Pancreas (tissue), 10 donors: ENCODE data around the gene CIROP. TPM values are rescaled to one million over a fixed set of nuclear protein-coding genes. Genes with fewer than 3 reads are reported as not detected.
"Not testable (repeated sequence)": the region's sequence is repeated elsewhere in the genome, so short reads cannot be mapped to it uniquely, and the experiment has no call there.

Experiments used
- ATAC-seq, 4 donors: fragments of 200-7000 bp; cut with Tn5 transposase; one replicate each; pipeline versions ENCODE4 v1.8.0 to v1.9.1; 2020; ENCODE audit warnings: mild to moderate bottlenecking in 4 of 4, moderate library complexity in 4 of 4
- DNase-seq, 6 donors: peaks; one replicate each; pipeline ENCODE4 v3.0.0-alpha.2; 2020
- FAIRE-seq: peaks from 2 replicates; lab custom pipeline; 2012; peaks lifted over from hg19 to GRCh38; lab: Jason Lieb, UNC
- H3K27ac ChIP-seq, 4 donors: fragments of 200-600 bp; sonication (generic); 1 replicate in 3 of 4; 2 replicates in 1 of 4; pipeline versions ENCODE4 v1.5.0 to v1.8.0; 2020
- H3K27me3 ChIP-seq, 4 donors: fragments of 200-600 bp; one replicate each; pipeline ENCODE4 v1.8.0; 2021
- H3K36me3 ChIP-seq, 3 donors: fragments of 200-600 bp; sonication (generic) in 1 of 3; one replicate each; pipeline versions ENCODE4 v1.5.0 to v1.8.0; 2020 to 2021
- H3K4me1 ChIP-seq, 3 donors: fragments of 200-600 bp; one replicate each; pipeline ENCODE4 v1.8.0; 2021
- H3K4me3 ChIP-seq, 4 donors: fragments of 200-600 bp; sonication (generic) in 2 of 4; one replicate each; pipeline versions ENCODE4 v1.5.0 to v1.8.0; 2020 to 2021
- H3K9me3 ChIP-seq, 4 donors: fragments of 200-600 bp; one replicate each; pipeline ENCODE4 v1.8.0; 2021
- WGBS, 2 donors: extraction: QIAGEN DNeasy Blood & Tissue Kit; methylation state at CpG; one replicate each; pipeline ENCODE4 v1.1.7; 2013; 5-methylcytosine and 5-hydroxymethylcytosine counted together
- intact Hi-C, 3 donors: fragments of 100-400 bp; cut with DNase I; formaldehyde crosslinking; loops; one replicate each; pipeline versions ENCODE4 v1.11.1 to v1.14.2; 2022
- polyA plus RNA-seq, 2 donors: library from polyadenylated mRNA; stranded (reverse); fragments of 200-250 nt; gene quantifications; one replicate each; pipeline ENCODE4 v1.2.3, GENCODE V29; 2013
- total RNA-seq, 6 donors: library from RNA; stranded (reverse); fragmentation: NEBNext Ultra II Directional in 4 of 6; extraction: Animal tissue kit (Norgen Biotek cat#: 25700) in 4 of 6; gene quantifications; one replicate each; pipeline versions ENCODE4 v1.2.1 to v1.2.4, GENCODE V29; 2021 to 2023
- TF ChIP-seq, protein P1 (sequence below), 4 donors: fragments of 200-600 bp; sonication (generic) in 3 of 4; IDR thresholded peaks; one replicate each; pipeline versions ENCODE4 v1.5.0 to v1.8.0; 2021; ENCODE audit warnings: antibody characterized with exemption in 4 of 4
- donor health status: healthy with polysubstance abuse.
- donor health status: DM: no; HTN: no; CAD: no; lungs with moderate emphysema.
- donor health status: DM: no; HTN: no; CAD: no.
- donor health status: control.
- donor health status: control.
- donor health status: Bipolar disorder and iron deficiency.
- donor health status: DM: yes; HTN: yes; CAD: no.
- donor health status: DM: no; HTN: no; CAD: no.
- donor health status: DM: no; HTN: no; CAD: no.
- donor health status: DM: yes; HTN: yes; CAD: no.

CIROP gene
- total and polyA plus RNA-seq, 8 donors = not detected

DNA sequence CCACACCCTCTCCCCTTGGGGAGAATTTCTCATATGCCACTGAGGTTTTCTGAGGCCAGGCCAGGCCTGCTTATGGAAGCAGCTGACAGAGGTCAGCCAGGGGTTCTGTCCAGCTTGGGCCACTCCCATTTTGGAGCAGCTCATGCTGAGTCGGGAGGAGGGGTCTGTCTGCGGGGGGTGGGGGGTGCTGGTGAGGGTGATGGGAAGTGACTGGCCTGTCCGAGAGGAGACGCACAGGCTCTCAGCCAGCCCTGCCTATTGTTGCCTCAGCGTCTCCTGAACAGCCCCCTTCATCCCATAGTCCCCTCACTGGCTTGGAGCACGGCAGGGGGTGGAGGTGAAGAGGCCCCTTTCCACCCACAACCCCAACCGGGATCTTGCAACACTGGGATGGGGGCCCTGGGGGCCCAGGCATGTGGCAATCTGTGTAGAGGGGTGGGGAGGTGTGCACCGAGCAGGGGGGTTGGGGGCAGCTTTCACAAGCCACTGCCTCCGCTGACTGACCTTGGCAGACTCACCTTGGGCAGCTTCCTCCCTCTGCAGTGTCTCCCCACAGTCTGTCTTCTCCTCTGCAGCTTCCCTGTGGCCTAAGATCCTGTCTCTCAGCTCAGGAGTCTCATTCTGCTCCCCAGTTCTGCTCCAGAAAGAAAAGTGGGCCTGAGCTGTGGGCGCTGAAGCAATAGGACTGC, 8.8 kb upstream of the CIROP start:
- Histone ChIP-seq H3K4me1 (no peaks in the 10 kb centered on the region), H3K4me3 (no peak overlapping the region), H3K27ac (no peak overlapping the region), H3K36me3 (no peaks in the 10 kb centered on the region), H3K9me3 (no peaks in the 10 kb centered on the region), H3K27me3 (no peaks in the 10 kb centered on the region)
- FAIRE-seq = no peak
- 53 to 64% methylated on average over 10 of the region's 10 CpGs for WGBS, 2 donors
- DNase-seq = no peak
- intact Hi-C loops = loop anchor here in 1 of 3 donors (5.0 kb wide), 1 partner anchor 46 kb away; no protein-coding TSS in a partner anchor
- TF ChIP-seq, protein P1, sequence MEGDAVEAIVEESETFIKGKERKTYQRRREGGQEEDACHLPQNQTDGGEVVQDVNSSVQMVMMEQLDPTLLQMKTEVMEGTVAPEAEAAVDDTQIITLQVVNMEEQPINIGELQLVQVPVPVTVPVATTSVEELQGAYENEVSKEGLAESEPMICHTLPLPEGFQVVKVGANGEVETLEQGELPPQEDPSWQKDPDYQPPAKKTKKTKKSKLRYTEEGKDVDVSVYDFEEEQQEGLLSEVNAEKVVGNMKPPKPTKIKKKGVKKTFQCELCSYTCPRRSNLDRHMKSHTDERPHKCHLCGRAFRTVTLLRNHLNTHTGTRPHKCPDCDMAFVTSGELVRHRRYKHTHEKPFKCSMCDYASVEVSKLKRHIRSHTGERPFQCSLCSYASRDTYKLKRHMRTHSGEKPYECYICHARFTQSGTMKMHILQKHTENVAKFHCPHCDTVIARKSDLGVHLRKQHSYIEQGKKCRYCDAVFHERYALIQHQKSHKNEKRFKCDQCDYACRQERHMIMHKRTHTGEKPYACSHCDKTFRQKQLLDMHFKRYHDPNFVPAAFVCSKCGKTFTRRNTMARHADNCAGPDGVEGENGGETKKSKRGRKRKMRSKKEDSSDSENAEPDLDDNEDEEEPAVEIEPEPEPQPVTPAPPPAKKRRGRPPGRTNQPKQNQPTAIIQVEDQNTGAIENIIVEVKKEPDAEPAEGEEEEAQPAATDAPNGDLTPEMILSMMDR (IDR thresholded peaks at IDR 0.05) = no peak
- peak in 2 of 4 donors; percentile 8 to 19 for ATAC-seq

DNA sequence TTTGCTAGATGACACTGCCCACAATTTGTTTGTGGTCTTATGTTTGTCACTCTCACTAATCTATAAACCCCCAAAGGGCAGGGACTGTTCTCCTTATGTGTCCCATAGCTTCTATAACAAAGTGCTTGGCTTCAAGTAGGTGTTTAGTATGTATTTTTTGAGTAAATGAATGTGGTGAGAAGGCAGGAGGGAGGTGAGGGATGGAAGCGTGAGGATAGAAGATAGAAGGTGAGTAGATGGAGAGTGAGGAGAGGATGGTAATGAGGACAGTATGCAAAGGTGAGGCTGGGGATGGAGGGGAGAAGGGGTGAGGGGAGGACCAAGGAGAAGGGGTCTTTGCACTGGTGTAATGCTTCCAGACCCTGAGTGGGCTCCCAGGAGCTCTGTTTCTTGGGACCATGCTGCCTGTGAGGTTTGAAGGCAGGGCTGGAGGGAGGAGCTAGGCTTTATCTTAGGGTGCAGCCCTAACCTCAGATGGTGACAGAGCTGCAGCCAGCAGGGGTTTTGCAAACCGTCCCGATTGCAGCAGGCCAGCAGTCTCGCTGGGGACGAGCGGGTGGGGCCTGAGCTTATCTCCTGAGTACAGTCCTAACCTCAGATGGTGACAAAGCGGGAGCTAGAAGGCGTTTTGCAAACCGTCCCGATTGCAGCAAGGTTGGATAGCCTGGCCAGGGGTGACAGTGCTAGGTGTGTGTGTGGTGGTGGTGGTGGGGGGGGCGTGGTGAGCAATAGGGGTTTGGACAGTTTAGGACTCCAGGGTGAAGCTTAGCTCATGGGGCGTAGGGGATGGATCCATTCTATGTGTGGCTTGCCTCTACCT, 7.8 kb upstream of the CIROP start:
- 42 to 50% methylated on average over 12 of the region's 12 CpGs for WGBS, 2 donors
- intact Hi-C loops = loop anchor here in 1 of 3 donors (5.0 kb wide), 1 partner anchor 45 kb away; no protein-coding TSS in a partner anchor
- DNase-seq (no peak), ATAC-seq (peak in 1 of 4 donors; percentile 3), FAIRE-seq (no peak)
- no peak overlapping the region for H3K4me3 ChIP-seq
- H3K9me3 ChIP-seq = no peaks in the 10 kb centered on the region
- TF ChIP-seq, protein P1 (IDR thresholded peaks at IDR 0.05) = no peak
- H3K4me1 ChIP-seq = no peaks in the 10 kb centered on the region
- no peak overlapping the region for H3K27ac ChIP-seq
- no peaks in the 10 kb centered on the region for H3K27me3 ChIP-seq
- no peaks in the 10 kb centered on the region for H3K36me3 ChIP-seq

DNA sequence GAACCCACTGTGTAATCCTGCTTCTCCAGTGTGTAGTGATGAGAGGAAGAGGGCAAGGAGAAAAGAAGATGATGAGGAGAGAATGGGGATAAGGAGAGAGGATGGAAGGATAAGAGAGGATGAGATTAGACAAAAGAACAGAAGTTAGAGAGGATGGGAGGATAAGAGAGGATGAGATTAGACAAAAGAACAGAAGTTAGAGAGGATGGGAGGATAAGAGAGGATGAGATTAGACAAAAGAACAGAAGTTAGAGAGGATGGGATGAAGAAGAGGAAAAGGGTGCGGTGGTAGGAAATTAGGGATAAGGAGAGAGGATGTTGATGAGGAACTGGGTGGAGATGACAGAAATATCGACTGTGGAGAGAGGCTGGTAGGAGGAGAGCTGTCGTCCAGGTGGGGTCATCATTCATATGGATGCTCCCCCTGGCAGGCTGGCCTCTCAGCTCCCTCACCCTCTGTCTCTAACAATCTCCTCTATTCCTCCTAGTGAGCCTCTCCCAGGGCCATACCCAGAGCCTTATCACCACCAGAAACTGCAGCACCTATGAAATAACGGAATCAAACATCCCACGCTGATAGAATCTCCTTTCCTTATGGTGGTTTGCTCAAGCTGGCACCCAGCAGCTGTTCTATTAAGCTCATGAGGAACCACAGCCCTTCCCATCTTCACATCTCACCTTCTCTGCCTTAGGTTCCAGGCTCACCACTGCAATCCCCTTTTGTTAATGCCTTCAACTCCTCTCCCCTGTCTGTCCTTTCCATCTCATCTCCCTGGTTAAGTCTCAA, 6.0 kb upstream of the CIROP start:
- Histone ChIP-seq H3K4me3 (no peak overlapping the region), H3K9me3 (no peaks in the 10 kb centered on the region), H3K27ac (no peak overlapping the region), H3K36me3 (no peaks in the 10 kb centered on the region), H3K27me3 (no peaks in the 10 kb centered on the region), H3K4me1 (no peaks in the 10 kb centered on the region)
- ATAC-seq (no peak), DNase-seq (no peak), FAIRE-seq (no peak)
- TF ChIP-seq, protein P1 (IDR thresholded peaks at IDR 0.05) = no peak
- WGBS, 2 donors = 39 to 52% methylated on average over 5 of the region's 5 CpGs
- intact Hi-C loops = loop anchor here in 1 of 3 donors (5.0 kb wide), 1 partner anchor 43 kb away; no protein-coding TSS in a partner anchor

DNA sequence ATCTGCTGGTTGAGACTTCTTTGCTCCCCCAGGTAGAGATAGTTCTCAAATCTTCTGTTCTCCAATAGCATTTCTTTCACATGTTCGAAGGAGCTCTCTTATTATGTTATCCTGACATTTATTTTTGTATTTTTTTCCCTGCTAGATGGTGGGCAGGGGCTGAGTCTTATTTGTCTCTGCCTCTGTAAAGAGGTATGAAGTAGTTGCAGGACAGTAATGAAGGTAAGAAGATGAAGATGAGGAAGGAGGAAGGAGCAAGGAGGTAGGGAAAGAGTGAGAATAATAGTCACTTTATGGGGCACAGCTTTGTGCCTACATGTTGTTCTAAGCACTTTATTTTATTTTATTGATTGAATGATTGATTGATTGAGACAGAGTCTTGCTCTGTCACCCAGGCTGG, 5.0 kb upstream of the CIROP start:
- H3K27ac ChIP-seq = no peak overlapping the region
- WGBS, 2 donors = 74 to 76% methylated on average over 1 of the region's 1 CpG
- ATAC-seq = no peak
- no peak for FAIRE-seq
- H3K4me3 ChIP-seq = no peak overlapping the region
- TF ChIP-seq, protein P1 (IDR thresholded peaks at IDR 0.05) = no peak
- intact Hi-C loops = loop anchor here in 1 of 3 donors (5.0 kb wide), 1 partner anchor 42 kb away; no protein-coding TSS in a partner anchor
- no peaks in the 10 kb centered on the region for H3K36me3 ChIP-seq
- H3K9me3 ChIP-seq = no peaks in the 10 kb centered on the region
- no peaks in the 10 kb centered on the region for H3K4me1 ChIP-seq
- H3K27me3 ChIP-seq = no peaks in the 10 kb centered on the region
- DNase-seq = no peak

DNA sequence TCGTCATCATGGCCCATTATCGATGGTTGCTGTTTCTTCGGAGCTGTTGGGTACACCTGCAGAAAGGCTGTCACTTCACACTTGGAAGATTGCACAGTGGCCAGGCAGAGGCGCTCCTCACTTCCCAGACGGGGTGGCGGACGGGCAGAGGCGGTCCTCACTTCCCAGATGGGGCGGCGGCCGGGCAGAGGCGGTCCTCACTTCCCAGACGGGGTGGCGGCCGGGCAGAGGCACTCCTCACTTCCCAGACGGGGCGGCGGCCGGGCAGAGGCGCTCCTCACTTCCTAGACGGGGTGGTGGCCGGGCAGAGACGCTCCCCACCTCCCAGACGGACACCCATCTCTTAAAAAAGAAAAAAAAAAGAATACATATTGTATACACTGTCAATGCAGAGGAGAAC, 3.4 kb upstream of the CIROP start:
- H3K27ac ChIP-seq, FAIRE-seq, H3K4me3 ChIP-seq, H3K4me1 ChIP-seq, H3K36me3 ChIP-seq, ATAC-seq, H3K27me3 ChIP-seq, intact Hi-C loops, DNase-seq, H3K9me3 ChIP-seq: not testable (repeated sequence)
- WGBS, 2 donors = 86 to 90% methylated on average over 24 of the region's 24 CpGs

DNA sequence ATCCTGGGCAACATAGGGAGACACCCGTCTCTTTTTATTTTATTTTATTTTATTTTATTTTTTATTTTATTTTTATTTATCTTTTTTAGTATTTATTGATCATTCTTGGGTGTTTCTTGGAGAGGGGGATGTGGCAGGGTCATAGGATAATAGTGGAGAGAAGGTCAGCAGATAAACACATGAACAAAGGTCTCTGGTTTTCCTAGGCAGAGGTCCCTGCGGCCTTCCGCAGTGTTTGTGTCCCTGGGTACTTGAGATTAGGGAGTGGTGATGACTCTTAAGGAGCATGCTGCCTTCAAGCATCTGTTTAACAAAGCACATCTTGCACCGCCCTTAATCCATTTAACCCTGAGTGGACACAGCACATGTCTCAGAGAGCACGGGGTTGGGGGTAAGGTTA, 2.8 kb upstream of the CIROP start:
- H3K27me3 ChIP-seq, H3K36me3 ChIP-seq, H3K9me3 ChIP-seq, intact Hi-C loops, FAIRE-seq, H3K4me3 ChIP-seq, H3K4me1 ChIP-seq, ATAC-seq, DNase-seq, H3K27ac ChIP-seq: not testable (repeated sequence)
- WGBS, 2 donors = 80 to 96% methylated on average over 1 to 2 of the region's 5 CpGs
